Subcutaneous adipose tissue (tissue), 4 donors: Measurements from ENCODE around the gene INTS3. TPM values are rescaled to one million over a fixed set of nuclear protein-coding genes. Genes with fewer than 3 reads are reported as not detected.

ENCODE experiments used
- total RNA-seq, 4 donors: library from RNA; depleted of rRNA; stranded (reverse); fragments of >200 nt; gene quantifications; one replicate each; pipeline ENCODE4 v1.1.0, GENCODE V29; 2016
- TF ChIP-seq, protein P1 (sequence below): fragments of 450-650 bp; IDR thresholded peaks from one replicate; pipeline ENCODE4 v1.5.1; 2016; ENCODE audit warnings: low read depth, mild to moderate bottlenecking, control low read depth, antibody characterized with exemption, moderate library complexity

INTS3 gene
- total RNA-seq, 4 donors from 2014 or later: 39.1 to 53.9 (median 47.1) TPM

DNA sequence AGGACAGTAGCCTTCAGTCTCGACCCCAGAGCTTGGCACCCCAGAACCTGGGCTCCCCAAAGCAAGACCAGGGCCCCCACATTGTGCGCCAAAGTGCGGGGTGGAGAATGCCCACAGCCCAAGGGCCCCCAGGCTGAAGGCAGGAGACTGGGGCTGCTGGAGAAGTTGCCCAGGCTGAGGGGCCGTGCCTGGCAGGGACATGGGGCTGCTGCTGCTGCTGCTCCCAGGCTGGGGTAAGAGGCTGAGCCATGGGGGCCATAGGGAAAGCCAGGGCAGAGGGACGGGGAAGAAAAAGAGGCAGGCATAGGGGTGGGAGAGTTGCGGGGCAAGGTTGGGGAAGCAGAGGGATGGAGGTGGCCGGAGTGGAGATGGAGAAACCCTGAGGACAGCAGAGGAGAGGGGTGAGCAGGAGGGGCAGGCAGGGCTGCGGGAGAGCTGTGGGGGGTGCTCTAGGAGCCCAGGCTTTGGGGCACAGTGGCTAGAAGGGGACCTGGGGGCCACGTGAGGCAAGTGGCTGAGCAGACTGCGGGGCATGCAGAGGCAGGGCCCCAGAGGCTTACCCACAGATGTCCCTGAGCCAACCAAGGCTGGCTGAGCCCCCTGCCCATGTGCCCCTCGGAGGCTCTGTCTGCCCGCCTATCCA is 66.2 kb downstream of the INTS3 start:
- TF ChIP-seq, protein P1, sequence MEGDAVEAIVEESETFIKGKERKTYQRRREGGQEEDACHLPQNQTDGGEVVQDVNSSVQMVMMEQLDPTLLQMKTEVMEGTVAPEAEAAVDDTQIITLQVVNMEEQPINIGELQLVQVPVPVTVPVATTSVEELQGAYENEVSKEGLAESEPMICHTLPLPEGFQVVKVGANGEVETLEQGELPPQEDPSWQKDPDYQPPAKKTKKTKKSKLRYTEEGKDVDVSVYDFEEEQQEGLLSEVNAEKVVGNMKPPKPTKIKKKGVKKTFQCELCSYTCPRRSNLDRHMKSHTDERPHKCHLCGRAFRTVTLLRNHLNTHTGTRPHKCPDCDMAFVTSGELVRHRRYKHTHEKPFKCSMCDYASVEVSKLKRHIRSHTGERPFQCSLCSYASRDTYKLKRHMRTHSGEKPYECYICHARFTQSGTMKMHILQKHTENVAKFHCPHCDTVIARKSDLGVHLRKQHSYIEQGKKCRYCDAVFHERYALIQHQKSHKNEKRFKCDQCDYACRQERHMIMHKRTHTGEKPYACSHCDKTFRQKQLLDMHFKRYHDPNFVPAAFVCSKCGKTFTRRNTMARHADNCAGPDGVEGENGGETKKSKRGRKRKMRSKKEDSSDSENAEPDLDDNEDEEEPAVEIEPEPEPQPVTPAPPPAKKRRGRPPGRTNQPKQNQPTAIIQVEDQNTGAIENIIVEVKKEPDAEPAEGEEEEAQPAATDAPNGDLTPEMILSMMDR: no peak

DNA sequence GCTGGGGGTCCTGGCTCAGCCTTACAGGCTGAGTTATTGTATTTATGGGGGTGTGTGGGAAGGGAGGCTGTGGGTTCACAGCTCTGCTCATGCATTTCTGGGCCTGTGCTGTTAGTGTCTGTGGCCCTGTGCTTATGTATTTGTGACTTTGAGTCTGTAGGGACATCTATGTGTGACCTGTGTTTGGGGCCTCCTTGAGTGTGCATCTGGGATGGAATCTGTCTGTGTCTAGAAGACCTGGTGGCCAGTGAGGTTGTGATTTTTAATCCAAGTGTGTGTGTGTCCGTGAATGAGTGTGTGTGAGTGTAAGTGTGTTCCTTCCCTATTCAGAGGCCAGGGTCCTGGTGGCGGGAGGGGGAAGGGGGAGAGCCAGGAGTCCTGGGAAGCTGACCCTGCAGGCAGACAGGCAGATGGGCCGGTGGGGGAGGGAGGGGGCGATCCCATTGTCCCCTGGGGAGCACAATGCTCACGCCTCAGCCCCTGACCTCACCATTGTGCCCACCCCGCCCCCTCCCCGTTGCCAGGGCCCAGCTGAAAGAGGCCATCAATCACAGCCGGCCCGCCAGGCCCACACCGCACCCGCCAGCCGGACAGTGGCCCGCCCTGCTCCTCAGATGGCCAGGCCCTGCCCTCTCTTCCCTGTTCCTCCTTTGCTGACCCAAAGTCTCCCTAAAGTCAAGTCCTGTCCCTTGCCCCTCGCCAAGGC is 66.9 kb downstream of the INTS3 start:
- TF ChIP-seq, protein P1: no peak

DNA sequence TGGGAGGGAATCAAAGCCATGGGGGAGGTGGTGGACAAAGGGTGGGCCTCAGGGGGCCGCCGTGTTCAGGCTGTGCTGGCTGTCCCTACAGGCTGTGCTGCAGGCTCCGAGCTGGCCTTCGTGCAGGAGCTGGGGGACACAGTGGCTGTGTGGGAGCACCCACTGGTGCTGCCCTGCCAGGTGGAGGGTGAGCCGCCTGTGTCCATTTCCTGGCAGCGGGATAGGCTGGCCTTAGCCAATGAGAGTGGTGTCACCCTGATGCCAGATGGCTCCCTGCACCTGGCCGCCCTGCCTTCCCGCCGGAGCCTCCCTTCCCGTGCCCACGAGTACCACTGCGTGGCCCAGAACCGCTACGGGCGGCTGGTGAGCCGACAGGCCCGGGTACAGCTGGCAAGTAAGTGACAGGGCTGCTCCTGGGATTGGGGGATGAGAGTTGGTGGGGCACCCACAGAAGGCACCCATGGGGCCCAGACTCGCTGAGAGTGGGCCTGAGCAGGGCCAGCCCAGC is 67.5 kb downstream of the INTS3 start:
- TF ChIP-seq, protein P1: no peak

DNA sequence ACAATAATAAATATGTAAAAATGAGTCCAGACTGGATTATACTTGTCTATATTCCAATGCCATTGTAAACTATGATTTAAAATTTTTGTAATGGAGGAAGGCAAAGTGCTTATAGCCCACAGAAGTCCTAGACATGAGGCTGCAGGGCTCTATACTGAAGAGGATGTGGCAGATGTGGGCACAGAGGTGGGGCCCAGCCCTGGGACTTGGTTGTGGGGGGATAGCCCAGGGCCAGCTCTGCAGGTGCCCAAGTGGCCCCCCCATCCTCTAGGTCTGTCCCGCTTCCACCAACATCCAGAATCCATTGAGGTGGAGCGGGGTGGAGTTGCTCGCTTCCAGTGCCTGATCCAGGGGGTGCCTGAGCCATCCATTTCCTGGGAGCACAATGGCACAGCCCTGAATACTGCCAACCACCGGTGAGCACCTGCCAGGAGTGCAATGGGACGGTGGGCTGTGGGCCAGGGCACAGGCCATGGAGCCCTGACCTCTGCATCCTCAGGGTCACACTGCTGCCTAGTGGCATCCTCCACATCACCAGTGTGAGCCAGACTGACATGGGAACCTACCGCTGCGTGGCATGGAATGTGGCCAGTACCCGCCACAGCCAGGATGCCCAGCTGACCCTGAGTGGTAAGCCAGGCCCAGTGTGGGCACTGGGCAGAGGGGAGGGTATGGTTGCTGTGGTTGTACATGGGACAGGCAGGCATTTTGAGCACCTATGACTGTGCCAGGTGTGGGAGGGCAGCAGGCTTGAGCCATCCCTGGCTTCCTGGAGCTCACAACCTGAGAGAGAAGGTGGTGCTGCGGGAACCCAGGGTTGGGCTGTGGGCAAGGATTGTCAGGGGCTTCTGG is 68.3 kb downstream of the INTS3 start:
- TF ChIP-seq, protein P1: no peak

DNA sequence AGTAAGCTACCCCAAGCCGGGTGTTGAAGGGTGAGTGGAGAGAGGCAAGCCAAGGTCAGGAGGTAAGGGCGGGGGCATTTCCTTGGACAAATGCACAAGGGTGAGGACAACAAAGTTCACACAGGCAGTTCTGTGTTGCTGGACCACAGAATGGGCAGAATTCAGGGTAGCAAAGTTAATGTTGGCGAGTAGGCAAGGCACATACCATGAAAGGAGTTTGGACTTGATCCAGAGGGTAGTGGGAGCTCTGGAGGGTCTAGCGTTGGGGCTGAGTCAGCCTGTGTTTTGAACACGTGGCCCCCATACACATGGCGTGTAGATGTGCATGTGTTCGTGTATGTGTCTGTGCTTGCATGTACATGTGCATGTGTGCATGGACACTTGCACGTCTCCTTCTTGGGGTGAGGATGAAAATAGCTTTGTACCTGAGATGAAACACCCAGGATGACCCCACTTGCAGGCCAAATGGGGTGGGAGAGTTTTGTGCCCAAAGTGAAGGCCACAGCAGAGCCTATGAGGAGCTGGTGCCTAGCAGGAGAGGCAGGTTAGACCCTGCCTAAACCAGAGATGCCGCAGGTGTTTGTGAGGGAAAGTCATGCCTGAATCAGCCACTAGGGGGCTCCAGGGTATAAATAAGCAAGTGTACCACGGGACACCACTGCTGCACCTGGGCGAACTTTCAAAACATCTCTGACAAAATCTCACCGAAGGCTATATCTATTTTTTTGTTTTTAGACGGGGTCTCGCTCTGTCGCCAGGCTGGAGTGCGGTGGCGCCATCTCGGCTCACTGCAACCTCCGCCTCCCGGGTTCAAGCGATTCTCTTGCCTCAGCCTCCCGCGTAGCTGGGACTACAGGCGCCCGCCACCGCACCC is 69.2 kb downstream of the INTS3 start:
- TF ChIP-seq, protein P1: no peak

DNA sequence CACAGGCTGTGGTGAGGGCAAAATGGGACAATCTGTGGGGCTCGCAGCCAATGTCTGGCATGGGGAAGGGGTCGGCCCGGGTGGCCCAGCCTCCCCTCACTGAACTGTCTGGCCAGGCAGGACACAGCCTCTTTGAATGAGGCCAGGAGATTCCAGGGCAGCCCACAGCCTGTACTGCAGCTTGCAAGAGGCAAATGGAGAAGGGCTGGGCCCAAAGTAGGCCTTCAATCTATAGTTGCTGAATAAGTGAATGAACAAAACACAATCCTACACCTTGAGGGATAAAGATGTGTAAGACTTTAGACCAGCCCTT is 70.6 kb downstream of the INTS3 start:
- TF ChIP-seq, protein P1: no peak
